B cell (primary cell): ENCODE data around the gene OXSR1. TPM values are rescaled to one million over a fixed set of nuclear protein-coding genes. Genes with fewer than 3 reads are reported as not detected.

Experiments used
- ATAC-seq: fragments of 200-7000 bp; cut with Tn5 transposase; one replicate; pipeline ENCODE4 v1.10.0; 2021; ENCODE audit warnings: low read depth, mild to moderate bottlenecking, moderate number of reproducible peaks, moderate library complexity
- CTCF ChIA-PET: fragments of 350-600 bp; sonication (Branson Sonifier 250); formaldehyde crosslinking; loops from one replicate; lab custom pipeline; 2021; ENCODE audit warnings: antibody characterized with exemption, inconsistent platforms; lab: Charles Lee
- POLR2A ChIA-PET: fragments of 350-600 bp; sonication (Branson Sonifier 250); formaldehyde crosslinking; loops from one replicate; lab custom pipeline; 2021; ENCODE audit warnings: antibody characterized with exemption; lab: Charles Lee
- DNase-seq: peaks from one replicate; pipeline ENCODE4 v3.0.0; 2013
- H2AFZ ChIP-seq: 2 replicates; pipeline ENCODE4 v1.6.1; 2012; ENCODE audit warnings: mild to moderate bottlenecking, low read depth, low read length; ENCODE audit not compliant: insufficient read depth, poor library complexity, severe bottlenecking
- H3K27ac ChIP-seq, 2 donors: 1 replicate in 1 of 2; 2 replicates in 1 of 2; pipeline ENCODE4 v1.5.1; 2012 to 2013; ENCODE audit warnings: low read length in 2 of 2, mild to moderate bottlenecking in 2 of 2, moderate library complexity in 1 of 2
- H3K27me3 ChIP-seq, 4 experiments: fragments of 200-600 bp in 1 of 4; sonication (generic) in 1 of 4; replicated peaks in 1 of 4; 1 replicate in 2 of 4; 2 replicates in 2 of 4; pipeline versions ENCODE4 v1.6.1 to v1.7.0; 2013 to 2016; ENCODE audit warnings: low read length in 3 of 4, mild to moderate bottlenecking in 2 of 4, mixed read lengths in 1 of 4, moderate library complexity in 1 of 4; ENCODE audit not compliant: insufficient read depth in 4 of 4, control insufficient read depth in 3 of 4; ENCODE audit errors: control extremely low read depth in 1 of 4
- H3K36me3 ChIP-seq, 2 experiments: replicated peaks in 1 of 2; 1 replicate in 1 of 2; 2 replicates in 1 of 2; pipeline versions ENCODE4 v1.6.1 to v1.7.1; 2013; ENCODE audit warnings: low read length in 1 of 2; ENCODE audit not compliant: insufficient read depth in 2 of 2, control insufficient read depth in 1 of 2; ENCODE audit errors: control extremely low read depth in 1 of 2, extremely low read depth in 1 of 2
- H3K4me1 ChIP-seq, 2 donors: fragments of 200-600 bp in 1 of 2; sonication (generic) in 1 of 2; 1 replicate in 1 of 2; 2 replicates in 1 of 2; pipeline versions ENCODE4 v1.5.1 to v1.6.1; 2013 to 2017; ENCODE audit warnings: low read length in 2 of 2; ENCODE audit not compliant: control insufficient read depth in 2 of 2, insufficient read depth in 2 of 2
- H3K4me2 ChIP-seq: replicated peaks from 2 replicates; pipeline ENCODE3; 2012; ENCODE audit warnings: mild to moderate bottlenecking, low read depth, low read length; ENCODE audit not compliant: poor library complexity, severe bottlenecking
- H3K4me3 ChIP-seq, 5 experiments: fragments of 200-600 bp in 1 of 5; sonication (generic) in 1 of 5; 1 replicate in 3 of 5; 2 replicates in 2 of 5; pipeline versions ENCODE4 v1.5.1 to v1.7.0; 2011 to 2016; ENCODE audit warnings: low read length in 4 of 5, mild to moderate bottlenecking in 4 of 5, low read depth in 2 of 5, control low read depth in 1 of 5, moderate library complexity in 1 of 5; ENCODE audit not compliant: insufficient read depth in 1 of 5; ENCODE audit errors: control extremely low read depth in 1 of 5, extremely low read depth in 1 of 5
- H3K79me2 ChIP-seq: fragments of 200-600 bp; sonication (generic); one replicate; pipeline ENCODE4 v1.6.0; 2016; ENCODE audit warnings: low read length; ENCODE audit not compliant: control insufficient read depth, insufficient read depth
- H3K9ac ChIP-seq: fragments of 200-600 bp; sonication (generic); 2 replicates; pipeline ENCODE4 v1.6.1; 2017; ENCODE audit warnings: mild to moderate bottlenecking, low read length, moderate library complexity
- H3K9me3 ChIP-seq, 3 donors: one replicate each; pipeline versions ENCODE4 v1.6.1 to v1.7.1; 2013; ENCODE audit warnings: low read length in 2 of 3; ENCODE audit not compliant: control insufficient read depth in 2 of 3, insufficient read depth in 1 of 3; ENCODE audit errors: control extremely low read depth in 1 of 3
- H4K20me1 ChIP-seq: 2 replicates; pipeline ENCODE4 v1.6.0; 2012; ENCODE audit warnings: mild to moderate bottlenecking, low read length; ENCODE audit not compliant: insufficient read depth, control insufficient read depth, poor library complexity, severe bottlenecking
- H3K27ac Mint-ChIP-seq: one replicate; pipeline ENCODE4 v1.8.0; 2021; ENCODE audit warnings: mixed read lengths
- H3K27me3 Mint-ChIP-seq: one replicate; pipeline ENCODE4 v1.8.0; 2021; ENCODE audit warnings: mixed read lengths
- H3K4me1 Mint-ChIP-seq: one replicate; pipeline ENCODE4 v1.8.0; 2021; ENCODE audit warnings: mixed read lengths
- H3K4me3 Mint-ChIP-seq: one replicate; pipeline ENCODE4 v1.8.0; 2021; ENCODE audit warnings: mixed read lengths
- H3K9me3 Mint-ChIP-seq: one replicate; pipeline ENCODE4 v1.8.0; 2022; ENCODE audit warnings: mixed read lengths; ENCODE audit not compliant: insufficient read depth
- CTCF ChIP-seq: fragments of 200-600 bp; IDR thresholded peaks from one replicate; pipeline ENCODE4 v1.8.0; 2022; ENCODE audit warnings: antibody characterized with exemption, mild to moderate bottlenecking
- EZH2 ChIP-seq: IDR thresholded peaks from 2 replicates; pipeline ENCODE4 v1.6.1; 2012; ENCODE audit warnings: borderline replicate concordance, low read depth, mild to moderate bottlenecking, moderate library complexity, low read length; ENCODE audit not compliant: insufficient read depth, poor library complexity, severe bottlenecking
- WGBS: methylation state at CpG from one replicate; pipeline ENCODE4 v1.1.5; 2013; ENCODE audit warnings: missing lambda C conversion rate; ENCODE audit not compliant: insufficient coverage; 5-methylcytosine and 5-hydroxymethylcytosine counted together
- intact Hi-C: fragments of 100-400 bp; cut with micrococcal nuclease; formaldehyde crosslinking; loops from one replicate; pipeline ENCODE4 v1.10.0; 2022
- polyA plus RNA-seq: library from polyadenylated mRNA; depleted of rRNA; stranded (reverse); fragments of >200 nt; gene quantifications from 2 replicates; pipeline ENCODE4 v1.2.3, GENCODE V29; 2012
- total RNA-seq, 2 donors: library from RNA; stranded (reverse); fragments of 120-200 nt in 1 of 2; gene quantifications; 1 replicate in 1 of 2; 2 replicates in 1 of 2; pipeline versions ENCODE4 v1.2.3 to v1.2.4, GENCODE V29; 2013 to 2022

OXSR1 gene
- total and polyA plus RNA-seq, 2 donors (not counting 1 experiment from before 2014, with no cell fraction given): 15.5 to 41.5 TPM

- Histone ChIP-seq H3K9me3 (no peaks in the 10 kb centered on the region), H3K4me3 (no peak overlapping the region), H4K20me1 (no peaks in the 10 kb centered on the region), H3K4me1 (peaks cover 0 to 7% of the 10 kb centered on the region in 2 donors), H2AFZ (no peak overlapping the region), H3K36me3 (no peaks in the 10 kb centered on the region), H3K27ac (no peak overlapping the region), H3K79me2 (no peaks in the 10 kb centered on the region), H3K27me3 (no peaks in the 10 kb centered on the region), H3K4me2 (no peak overlapping the region), H3K9ac (no peak overlapping the region)
- ATAC-seq (no peak), DNase-seq (no peak)
- Mint-ChIP-seq H3K27ac (no peak overlapping the region), H3K4me1 (peaks cover 9% of the 10 kb centered on the region), H3K9me3 (no peaks in the 10 kb centered on the region), H3K4me3 (no peak overlapping the region), H3K27me3 (no peaks in the 10 kb centered on the region)
- CTCF ChIA-PET: no interaction called here
- POLR2A ChIA-PET: no interaction called here
- TF ChIP-seq EZH2 (no peak), CTCF (no peak)
- intact Hi-C loops: no loop called here
- WGBS: 94% methylated on average over 21 of the region's 21 CpGs
Measured at GRCh38 chr3:38274864-38275649, 109.7 kb downstream of the OXSR1 start.

GRCh38 chr3:38275658-38276057 is 110.3 kb downstream of the OXSR1 start:
- DNase-seq: no peak
- CTCF ChIA-PET: no interaction called here
- H3K4me3 Mint-ChIP-seq: no peak overlapping the region

More at GRCh38 chr3:38275658-38276057, 110.3 kb downstream of the OXSR1 start:
- Mint-ChIP-seq H3K27ac (no peak overlapping the region), H3K4me1 (peaks cover 9% of the 10 kb centered on the region), H3K9me3 (no peaks in the 10 kb centered on the region), H3K27me3 (no peaks in the 10 kb centered on the region)
- Histone ChIP-seq H3K9me3 (no peaks in the 10 kb centered on the region), H3K27me3 (no peaks in the 10 kb centered on the region), H4K20me1 (no peaks in the 10 kb centered on the region), H2AFZ (no peak overlapping the region), H3K4me1 (peaks cover 0 to 7% of the 10 kb centered on the region in 2 donors), H3K27ac (no peak overlapping the region), H3K9ac (no peak overlapping the region), H3K4me3 (no peak overlapping the region), H3K4me2 (no peak overlapping the region), H3K79me2 (no peaks in the 10 kb centered on the region), H3K36me3 (no peaks in the 10 kb centered on the region)
- POLR2A ChIA-PET: no interaction called here
- ATAC-seq: no peak
- no peak for TF ChIP-seq EZH2
- no peak for TF ChIP-seq CTCF
- WGBS: 96% methylated on average over 8 of the region's 8 CpGs
- intact Hi-C loops: no loop called here
